ENCODE data around the gene HSPB8. TPM values are rescaled to one million over a fixed set of nuclear protein-coding genes. Genes with fewer than 3 reads are reported as not detected.

The HSPB8 gene
- total RNA-seq, 2 experiments from 2014 or later: not detected

GRCh38 chr12:119222222-119222951 lies 43.7 kb downstream of the HSPB8 start:
- ATAC-seq: no peak
- Mint-ChIP-seq H3K9me3 (no peaks in the 10 kb centered on the region), H3K4me1 (ENCODE audit: low read depth) (no peaks in the 10 kb centered on the region), H3K27me3 (no peaks in the 10 kb centered on the region), H3K4me3 (no peak overlapping the region), H3K36me3 (ENCODE audit: low read depth) (no peaks in the 10 kb centered on the region), H3K27ac (no peak overlapping the region)
- no peak for DNase-seq
- ChIA-PET CTCF (interaction anchor here (1.4 kb wide), 1 partner anchor 191 kb away, joined by 3 read pairs; no protein-coding TSS in a partner anchor), POLR2A (no interaction called here)
- intact Hi-C loops (cut with micrococcal nuclease): no loop called here
- TF ChIP-seq CTCF (IDR thresholded peaks at IDR 0.05): no peak

- no peaks in the 10 kb centered on the region for H3K36me3 Mint-ChIP-seq (ENCODE audit: low read depth)
- no peak overlapping the region for H3K27ac Mint-ChIP-seq
- peaks cover 2% of the 10 kb centered on the region for H3K27me3 Mint-ChIP-seq
- TF ChIP-seq CTCF (IDR thresholded peaks at IDR 0.05): no peak
- no peaks in the 10 kb centered on the region for H3K4me1 Mint-ChIP-seq (ENCODE audit: low read depth)
- no peak for DNase-seq
- ChIA-PET POLR2A (no interaction called here), CTCF (no interaction called here)
- no peak for ATAC-seq
- intact Hi-C loops (cut with micrococcal nuclease): no loop called here
- no peaks in the 10 kb centered on the region for H3K9me3 Mint-ChIP-seq
- H3K4me3 Mint-ChIP-seq: no peak overlapping the region
These were observed 46.7 kb downstream of the HSPB8 start for GRCh38 chr12:119225454-119225853.

- no peak overlapping the region for H3K27ac Mint-ChIP-seq
- ChIA-PET CTCF (no interaction called here), POLR2A (no interaction called here)
- no peak for DNase-seq
- no peak for TF ChIP-seq CTCF (IDR thresholded peaks at IDR 0.05)
- no peak overlapping the region for H3K4me3 Mint-ChIP-seq
- no peaks in the 10 kb centered on the region for H3K4me1 Mint-ChIP-seq (ENCODE audit: low read depth)
- peaks cover 2% of the 10 kb centered on the region for H3K27me3 Mint-ChIP-seq
- intact Hi-C loops (cut with micrococcal nuclease): no loop called here
- no peak for ATAC-seq
- no peaks in the 10 kb centered on the region for H3K9me3 Mint-ChIP-seq
- no peaks in the 10 kb centered on the region for H3K36me3 Mint-ChIP-seq (ENCODE audit: low read depth)
These were observed 48.6 kb downstream of the HSPB8 start for GRCh38 chr12:119227292-119227691.

GRCh38 chr12:119229205-119229604 lies 50.5 kb downstream of the HSPB8 start:
- CTCF ChIA-PET: no interaction called here

More at GRCh38 chr12:119229205-119229604, 50.5 kb downstream of the HSPB8 start:
- ATAC-seq: no peak
- no peak for TF ChIP-seq CTCF (IDR thresholded peaks at IDR 0.05)
- no peaks in the 10 kb centered on the region for H3K4me1 Mint-ChIP-seq (ENCODE audit: low read depth)
- no peaks in the 10 kb centered on the region for H3K36me3 Mint-ChIP-seq (ENCODE audit: low read depth)
- no peaks in the 10 kb centered on the region for H3K9me3 Mint-ChIP-seq
- no peak overlapping the region for H3K4me3 Mint-ChIP-seq
- DNase-seq: no peak
- intact Hi-C loops (cut with micrococcal nuclease): no loop called here
- POLR2A ChIA-PET: no interaction called here
- H3K27ac Mint-ChIP-seq: no peak overlapping the region
- peaks cover 5% of the 10 kb centered on the region for H3K27me3 Mint-ChIP-seq
